ENCODE measurements around the gene SGCD.

Gene SGCD

DNA sequence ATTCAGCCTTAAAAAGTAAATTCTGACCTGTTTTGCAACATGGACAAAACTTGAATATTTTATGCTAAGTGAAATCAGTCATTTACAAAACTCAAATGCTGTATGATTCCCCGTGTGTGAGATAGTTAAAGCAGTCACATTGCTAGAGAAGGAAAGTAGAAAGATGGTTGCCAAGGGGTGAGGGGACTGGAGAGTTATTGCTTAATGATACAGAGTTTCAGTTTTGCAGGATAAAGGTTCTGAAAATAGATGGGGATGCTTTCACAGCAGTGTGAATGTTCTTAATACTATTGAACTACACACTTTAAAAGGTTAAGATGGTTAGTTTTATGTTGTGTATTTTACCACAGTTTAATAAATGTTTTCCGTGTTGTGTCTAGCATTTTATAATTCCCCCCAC is 51.2 kb downstream of the SGCD start:
- Histone ChIP-seq H3K4me1 (ENCODE audit: insufficient read depth, low read length) (peaks cover 4% of the 10 kb centered on the region; the same call in 1 of the 2 replicates), H3K36me3 (ENCODE audit: insufficient read depth, low read length) (no peaks in the 10 kb centered on the region), H3K9ac (ENCODE audit: low read depth, low read length) (no peak overlapping the region), H3K9me3 (ENCODE audit: control insufficient read depth, insufficient read depth, low read length) (no peaks in the 10 kb centered on the region)

DNA sequence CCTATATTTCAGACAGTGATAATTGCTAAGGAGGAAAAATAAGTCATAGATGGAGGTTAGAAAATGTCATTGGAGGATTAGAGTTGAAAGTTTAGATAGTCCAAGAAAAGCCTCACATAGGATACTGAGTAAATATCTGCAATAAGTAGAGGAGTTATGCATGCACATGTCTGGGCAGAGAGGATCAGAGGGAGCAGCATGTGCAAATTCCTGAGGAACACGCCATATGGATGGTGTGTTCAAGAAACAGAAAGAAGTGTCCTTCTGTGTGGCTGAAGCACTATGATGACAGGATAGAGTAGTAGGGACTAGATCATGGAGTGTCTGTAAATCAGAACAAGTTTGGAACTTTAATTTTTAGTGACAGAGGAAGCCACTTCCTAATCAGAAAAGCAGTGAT is 52.2 kb downstream of the SGCD start:
- H3K9me3 ChIP-seq (ENCODE audit: control insufficient read depth, insufficient read depth, low read length) = no peaks in the 10 kb centered on the region
- H3K4me1 ChIP-seq (ENCODE audit: insufficient read depth, low read length) = peaks cover 4% of the 10 kb centered on the region; the same call in 1 of the 2 replicates
- no peak overlapping the region for H3K9ac ChIP-seq (ENCODE audit: low read depth, low read length)
- H3K36me3 ChIP-seq (ENCODE audit: insufficient read depth, low read length) = no peaks in the 10 kb centered on the region

DNA sequence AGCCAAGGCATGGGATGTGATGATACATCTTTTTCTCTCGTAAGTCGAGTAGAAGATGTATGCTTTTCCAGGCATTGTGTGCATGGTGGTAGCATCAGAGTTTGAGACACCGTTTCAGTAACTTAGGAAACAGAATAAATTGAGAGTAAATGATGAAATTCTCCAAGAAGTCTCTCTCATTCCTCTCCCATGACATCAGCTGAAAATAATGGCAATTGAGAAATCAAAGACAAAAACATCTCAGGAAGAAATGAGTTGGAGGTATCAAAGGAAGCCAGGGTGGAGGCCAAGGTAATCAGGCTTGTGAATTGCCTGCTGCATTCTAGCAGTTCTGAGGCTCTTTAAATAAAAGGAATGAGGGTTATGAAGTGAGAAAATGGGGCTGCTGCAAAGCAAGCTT is 53.9 kb downstream of the SGCD start:
- H3K36me3 ChIP-seq (ENCODE audit: insufficient read depth, low read length) = no peaks in the 10 kb centered on the region
- H3K4me1 ChIP-seq (ENCODE audit: insufficient read depth, low read length) = peaks cover 4% of the 10 kb centered on the region; the same call in 1 of the 2 replicates
- no peaks in the 10 kb centered on the region for H3K9me3 ChIP-seq (ENCODE audit: control insufficient read depth, insufficient read depth, low read length)
- no peak overlapping the region for H3K9ac ChIP-seq (ENCODE audit: low read depth, low read length)

DNA sequence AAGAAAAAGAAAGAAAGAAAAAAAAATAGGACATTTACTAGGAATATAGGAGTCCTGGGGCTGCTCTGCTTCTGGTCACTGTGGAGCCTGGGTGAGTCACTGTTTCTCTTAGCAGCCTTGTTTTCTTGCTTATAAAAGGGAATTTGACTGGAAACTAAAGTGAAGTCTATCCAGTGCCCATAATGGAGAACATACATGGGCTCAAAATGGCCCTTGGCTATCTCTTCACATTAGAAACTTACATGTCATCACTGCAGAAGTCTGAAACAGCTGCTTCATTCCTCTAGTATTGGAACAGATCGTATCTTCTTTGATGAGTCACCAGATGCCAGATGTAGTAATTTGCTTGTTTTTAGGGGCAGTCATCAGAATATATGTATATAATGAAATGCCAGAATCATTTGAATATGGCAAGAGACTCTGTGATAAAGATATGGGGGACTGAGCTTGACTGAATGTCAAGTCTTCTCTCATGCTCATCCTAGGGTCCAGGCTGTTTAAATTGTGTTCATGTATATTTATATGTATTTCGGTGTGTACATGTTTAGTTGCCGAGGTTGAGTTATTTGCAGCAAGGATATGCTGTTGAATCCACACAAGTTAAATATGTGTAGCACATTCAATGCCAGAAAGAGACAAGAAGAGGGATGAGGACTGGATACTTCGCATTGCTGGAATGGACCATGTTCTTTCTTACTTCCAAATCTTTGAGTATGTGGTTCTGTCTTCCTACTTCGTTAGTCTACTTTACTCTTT is 56.7 kb downstream of the SGCD start:
- Histone ChIP-seq H3K4me1 (ENCODE audit: insufficient read depth, low read length) (peaks cover 4% of the 10 kb centered on the region; the same call in 1 of the 2 replicates), H3K9ac (ENCODE audit: low read depth, low read length) (no peak overlapping the region), H3K36me3 (ENCODE audit: insufficient read depth, low read length) (no peaks in the 10 kb centered on the region), H3K9me3 (ENCODE audit: control insufficient read depth, insufficient read depth, low read length) (no peaks in the 10 kb centered on the region)

DNA sequence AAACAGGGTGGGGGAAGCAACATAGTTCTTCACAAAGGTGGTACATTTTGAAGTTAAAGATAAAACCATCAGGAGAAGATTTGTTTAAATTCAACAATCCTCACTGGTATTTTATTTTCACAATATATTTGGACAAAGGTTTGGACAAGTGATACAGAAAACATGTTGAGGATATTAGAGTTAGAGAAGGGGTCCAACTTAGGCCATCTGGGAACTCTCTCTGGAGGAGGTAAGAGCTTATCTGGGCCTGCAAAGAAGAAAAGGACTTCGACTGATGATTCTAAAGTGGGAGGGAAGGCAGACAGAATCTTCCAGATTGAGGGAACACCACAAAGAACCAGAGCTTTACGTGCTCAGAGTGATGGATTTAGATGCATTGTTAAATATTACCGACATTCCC is 58.5 kb downstream of the SGCD start:
- Histone ChIP-seq H3K4me1 (ENCODE audit: insufficient read depth, low read length) (peaks cover 4% of the 10 kb centered on the region; the same call in 1 of the 2 replicates), H3K36me3 (ENCODE audit: insufficient read depth, low read length) (no peaks in the 10 kb centered on the region), H3K9me3 (ENCODE audit: control insufficient read depth, insufficient read depth, low read length) (no peaks in the 10 kb centered on the region), H3K9ac (ENCODE audit: low read depth, low read length) (no peak overlapping the region)

DNA sequence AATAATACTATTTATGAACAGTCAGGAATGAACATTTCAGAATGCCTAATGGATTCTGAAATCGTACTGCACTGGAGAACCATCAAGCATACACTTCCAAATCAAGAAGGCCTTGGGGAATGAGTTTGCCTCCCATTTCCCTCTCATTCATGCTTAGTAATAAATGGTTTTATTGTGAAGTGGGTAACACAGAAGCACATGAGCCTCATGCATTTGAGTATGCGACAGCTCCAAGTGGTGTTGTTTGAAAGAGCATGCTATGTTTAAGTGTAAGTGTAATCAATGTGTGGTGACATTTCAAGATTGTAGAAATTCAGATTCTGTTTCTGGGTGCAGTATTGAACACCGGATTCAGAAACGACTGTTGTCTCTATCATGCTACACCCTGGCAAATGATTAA is 60.0 kb downstream of the SGCD start:
- Histone ChIP-seq H3K4me1 (ENCODE audit: insufficient read depth, low read length) (no peaks in the 10 kb centered on the region), H3K36me3 (ENCODE audit: insufficient read depth, low read length) (no peaks in the 10 kb centered on the region), H3K9ac (ENCODE audit: low read depth, low read length) (no peak overlapping the region), H3K9me3 (ENCODE audit: control insufficient read depth, insufficient read depth, low read length) (no peaks in the 10 kb centered on the region)

DNA sequence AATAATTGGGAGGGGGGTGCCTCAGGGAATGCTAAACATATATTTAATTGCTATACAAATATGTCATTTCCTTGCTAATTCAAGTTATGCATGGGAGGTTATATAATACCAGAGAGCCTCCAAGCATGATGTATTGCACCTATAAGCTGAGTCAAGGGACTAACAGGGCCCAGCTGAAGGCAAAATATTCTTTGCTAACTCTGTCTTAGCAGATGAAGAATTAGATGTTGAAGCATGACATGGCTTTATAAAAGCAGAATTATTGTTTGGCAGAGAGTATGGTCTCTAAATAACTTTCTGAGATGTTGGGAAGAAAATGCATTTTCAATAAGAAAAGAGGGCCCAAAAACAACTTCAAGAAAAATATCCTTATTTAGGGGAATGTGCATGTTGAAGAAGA is 60.4 kb downstream of the SGCD start:
- Histone ChIP-seq H3K9me3 (ENCODE audit: control insufficient read depth, insufficient read depth, low read length) (no peaks in the 10 kb centered on the region), H3K9ac (ENCODE audit: low read depth, low read length) (no peak overlapping the region), H3K4me1 (ENCODE audit: insufficient read depth, low read length) (no peaks in the 10 kb centered on the region), H3K36me3 (ENCODE audit: insufficient read depth, low read length) (no peaks in the 10 kb centered on the region)

DNA sequence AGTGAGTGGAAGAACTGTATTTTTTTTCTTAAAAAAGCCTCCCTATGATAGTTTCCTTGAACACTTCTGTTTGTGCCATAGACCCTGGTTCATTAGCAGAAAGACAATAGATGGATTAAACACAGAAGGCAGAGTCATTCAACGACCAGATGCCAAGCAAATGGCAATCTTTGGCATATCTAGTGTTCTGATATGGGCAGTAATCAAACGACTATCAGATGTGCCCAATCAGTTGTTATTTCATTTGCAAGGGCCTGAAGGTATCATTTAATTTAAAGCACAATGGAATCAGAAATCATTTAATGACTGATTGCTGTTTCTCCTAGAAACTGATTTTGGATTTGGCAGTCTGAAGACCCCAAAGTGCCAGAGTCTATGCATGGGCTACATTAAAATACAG is 61.3 kb downstream of the SGCD start:
- no peaks in the 10 kb centered on the region for H3K36me3 ChIP-seq (ENCODE audit: insufficient read depth, low read length)
- no peak overlapping the region for H3K9ac ChIP-seq (ENCODE audit: low read depth, low read length)
- no peaks in the 10 kb centered on the region for H3K4me1 ChIP-seq (ENCODE audit: insufficient read depth, low read length)
- no peaks in the 10 kb centered on the region for H3K9me3 ChIP-seq (ENCODE audit: control insufficient read depth, insufficient read depth, low read length)

DNA sequence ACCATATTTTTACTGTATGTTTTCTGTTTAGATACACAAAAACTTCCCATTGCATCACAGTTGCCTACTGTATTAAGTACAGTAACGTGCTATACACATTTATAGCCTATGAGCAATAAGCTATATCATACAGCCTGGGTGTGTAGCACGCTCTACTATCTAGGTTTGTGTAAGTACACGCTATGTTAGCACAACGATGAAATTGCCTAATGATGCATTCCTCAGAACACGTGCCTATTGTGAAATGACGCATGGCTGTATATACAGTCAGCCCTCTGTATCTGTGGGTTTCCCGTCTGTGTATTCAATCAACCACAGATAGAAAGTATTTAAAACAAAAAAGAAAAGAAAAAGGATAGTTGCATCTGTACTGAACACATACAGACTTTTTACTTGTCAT is 64.2 kb downstream of the SGCD start:
- Histone ChIP-seq H3K4me1 (ENCODE audit: insufficient read depth, low read length) (no peaks in the 10 kb centered on the region), H3K36me3 (ENCODE audit: insufficient read depth, low read length) (no peaks in the 10 kb centered on the region), H3K9ac (ENCODE audit: low read depth, low read length) (no peak overlapping the region), H3K9me3 (ENCODE audit: control insufficient read depth, insufficient read depth, low read length) (no peaks in the 10 kb centered on the region)

DNA sequence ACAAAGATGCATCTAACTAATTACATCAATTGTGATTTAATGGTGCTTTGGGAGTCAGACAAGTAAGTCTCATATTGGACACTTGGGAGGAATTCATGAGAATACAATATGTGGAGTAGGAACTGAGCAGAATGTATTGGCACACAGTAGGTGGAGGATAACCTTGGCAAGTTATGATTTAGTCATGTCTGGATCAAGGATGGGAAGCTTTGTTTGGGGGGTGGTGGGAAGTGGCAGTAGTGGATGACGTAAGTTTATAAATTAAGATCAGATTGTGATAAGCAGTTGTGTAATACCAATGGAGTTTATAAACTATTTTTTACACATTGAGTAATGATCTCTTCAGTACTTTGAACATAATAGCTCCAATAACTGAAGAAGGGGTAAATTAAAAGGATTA is 67.0 kb downstream of the SGCD start:
- H3K9me3 ChIP-seq (ENCODE audit: control insufficient read depth, insufficient read depth, low read length) = no peaks in the 10 kb centered on the region
- H3K4me1 ChIP-seq (ENCODE audit: insufficient read depth, low read length) = no peaks in the 10 kb centered on the region
- no peak overlapping the region for H3K9ac ChIP-seq (ENCODE audit: low read depth, low read length)
- no peaks in the 10 kb centered on the region for H3K36me3 ChIP-seq (ENCODE audit: insufficient read depth, low read length)

DNA sequence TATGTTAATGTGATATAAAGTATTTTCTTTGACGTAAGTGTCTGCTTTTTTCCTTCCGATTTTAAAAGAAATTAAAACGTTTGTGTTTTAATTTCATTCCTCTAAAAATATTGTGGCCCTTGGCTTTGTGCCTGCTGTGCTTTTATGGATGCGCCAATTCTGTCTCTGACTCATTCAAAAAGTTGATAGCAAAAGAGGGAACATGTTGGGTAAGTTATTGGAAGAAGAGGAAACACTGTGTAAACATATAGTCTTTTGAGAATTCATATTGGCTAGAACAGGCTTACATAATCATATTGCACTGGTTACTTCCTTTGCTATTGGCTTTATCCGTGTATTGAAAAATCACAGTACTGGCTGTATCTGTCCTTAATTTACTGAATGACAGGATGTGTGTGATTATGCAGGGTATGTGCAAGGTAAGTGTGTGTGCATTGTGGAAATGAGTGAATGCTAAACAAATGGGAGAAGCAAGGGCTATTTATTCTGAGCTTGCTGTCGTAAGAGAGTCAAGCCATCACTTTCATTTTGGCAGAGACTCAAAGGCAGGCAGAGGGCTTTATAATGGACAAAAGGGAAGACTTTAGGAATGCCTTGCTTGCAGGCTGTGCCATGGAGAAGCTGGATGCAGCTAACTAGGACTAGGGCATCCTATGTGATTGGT is 67.8 kb downstream of the SGCD start:
- Histone ChIP-seq H3K36me3 (ENCODE audit: insufficient read depth, low read length) (no peaks in the 10 kb centered on the region), H3K9me3 (ENCODE audit: control insufficient read depth, insufficient read depth, low read length) (no peaks in the 10 kb centered on the region), H3K4me1 (ENCODE audit: insufficient read depth, low read length) (no peaks in the 10 kb centered on the region), H3K9ac (ENCODE audit: low read depth, low read length) (no peak overlapping the region)

DNA sequence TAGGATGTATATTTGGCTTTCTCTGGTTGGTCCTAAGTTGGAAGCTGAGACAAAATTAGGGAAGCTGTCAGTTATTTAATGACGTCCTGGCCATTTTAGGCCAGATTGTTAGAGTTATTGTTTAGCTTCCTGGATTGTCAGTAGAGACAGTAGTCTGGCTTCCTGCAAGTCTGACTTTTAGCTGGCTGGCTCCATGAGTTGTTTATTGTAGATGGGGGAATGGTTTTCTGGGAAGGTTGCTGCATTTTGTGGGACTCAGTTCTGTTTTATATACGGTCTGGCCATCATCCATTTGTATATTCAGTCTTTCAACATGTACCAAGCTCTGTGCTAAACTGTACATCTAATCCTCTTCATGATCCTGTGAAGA is 68.3 kb downstream of the SGCD start:
- Histone ChIP-seq H3K9ac (ENCODE audit: low read depth, low read length) (no peak overlapping the region), H3K36me3 (ENCODE audit: insufficient read depth, low read length) (no peaks in the 10 kb centered on the region), H3K9me3 (ENCODE audit: control insufficient read depth, insufficient read depth, low read length) (no peaks in the 10 kb centered on the region), H3K4me1 (ENCODE audit: insufficient read depth, low read length) (no peaks in the 10 kb centered on the region)

DNA sequence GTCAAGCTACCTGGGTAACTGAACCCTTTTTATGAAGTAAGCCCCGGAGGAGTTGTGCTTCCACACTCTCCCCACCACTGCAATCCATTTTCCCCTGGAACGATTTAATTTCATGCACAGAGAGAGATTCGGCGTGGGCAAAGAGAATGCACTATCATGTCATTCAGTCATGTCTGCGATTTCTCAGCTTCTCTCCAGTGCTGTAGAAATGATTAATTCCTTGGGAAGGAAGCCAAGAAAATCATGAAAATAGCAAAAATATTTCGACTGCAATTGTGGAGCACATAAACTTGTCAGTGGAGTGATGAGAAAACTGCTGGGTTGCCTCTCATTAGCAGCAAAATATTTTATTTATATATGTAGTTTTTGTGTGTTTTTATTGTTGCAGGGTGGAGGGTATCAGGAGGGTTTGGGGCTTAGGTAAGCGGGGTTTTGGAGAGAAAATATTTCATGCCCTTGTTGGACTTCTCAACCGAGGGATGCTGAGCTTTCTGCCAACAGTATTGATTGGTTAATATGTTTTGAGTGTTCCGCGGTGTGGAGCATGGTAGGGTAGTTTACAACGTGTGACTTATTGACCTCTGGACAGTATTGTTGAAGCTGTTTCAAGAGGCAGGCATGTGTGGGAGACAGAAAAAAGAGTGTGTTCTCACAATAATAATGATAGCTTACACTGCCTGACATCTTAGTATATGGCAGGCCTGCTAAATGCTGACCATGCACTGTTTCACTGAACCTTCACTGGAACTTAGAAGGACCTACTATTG is 69.3 kb downstream of the SGCD start:
- Histone ChIP-seq H3K9me3 (ENCODE audit: control insufficient read depth, insufficient read depth, low read length) (no peaks in the 10 kb centered on the region), H3K4me1 (ENCODE audit: insufficient read depth, low read length) (no peaks in the 10 kb centered on the region), H3K36me3 (ENCODE audit: insufficient read depth, low read length) (no peaks in the 10 kb centered on the region), H3K9ac (ENCODE audit: low read depth, low read length) (no peak overlapping the region)

DNA sequence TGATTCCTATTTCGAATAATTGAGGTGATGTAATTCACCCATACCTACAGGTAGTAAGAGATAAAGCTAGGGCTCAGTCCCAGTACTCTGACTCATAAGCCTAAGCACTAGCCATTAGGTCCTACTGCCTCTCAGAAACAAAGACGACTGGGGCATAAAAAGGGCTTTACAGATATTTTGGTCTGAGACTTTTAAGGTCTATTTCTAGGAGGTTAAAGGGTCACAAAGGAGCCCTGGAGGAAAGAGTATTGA is 69.8 kb downstream of the SGCD start:
- Histone ChIP-seq H3K9ac (ENCODE audit: low read depth, low read length) (no peak overlapping the region), H3K36me3 (ENCODE audit: insufficient read depth, low read length) (no peaks in the 10 kb centered on the region), H3K9me3 (ENCODE audit: control insufficient read depth, insufficient read depth, low read length) (no peaks in the 10 kb centered on the region), H3K4me1 (ENCODE audit: insufficient read depth, low read length) (no peaks in the 10 kb centered on the region)

DNA sequence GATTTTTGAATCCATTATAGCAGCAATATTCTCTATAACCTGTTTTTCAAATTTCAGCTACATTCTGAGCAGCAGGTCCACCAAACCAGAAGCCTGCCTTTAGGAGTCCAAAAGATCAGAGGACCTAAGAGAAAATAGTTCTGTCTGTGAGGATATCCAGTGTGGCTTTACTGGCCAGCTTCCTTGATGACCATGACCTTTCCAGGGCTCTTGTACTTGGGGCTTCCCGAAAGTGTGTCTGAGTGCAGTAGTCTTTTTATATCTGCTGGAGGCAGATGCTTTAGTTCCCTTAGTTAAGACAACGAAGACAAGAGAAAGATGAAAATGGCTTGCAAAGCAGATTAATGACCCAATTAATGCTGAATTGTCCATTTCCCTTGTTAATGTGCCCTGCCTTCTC is 72.4 kb downstream of the SGCD start:
- Histone ChIP-seq H3K9ac (ENCODE audit: low read depth, low read length) (no peak overlapping the region), H3K9me3 (ENCODE audit: control insufficient read depth, insufficient read depth, low read length) (no peaks in the 10 kb centered on the region), H3K4me1 (ENCODE audit: insufficient read depth, low read length) (no peaks in the 10 kb centered on the region), H3K36me3 (ENCODE audit: insufficient read depth, low read length) (no peaks in the 10 kb centered on the region)
